ENCODE data around the gene TMEM139.
"Not testable (repeated sequence)": the region's sequence is repeated elsewhere in the genome, so short reads cannot be mapped to it uniquely, and the experiment has no call there.

TMEM139 gene

GRCh38 chr7:143261901-143262300, 22.9 kb upstream of the TMEM139 start:
- no peak for DNase-seq

GRCh38 chr7:143263266-143264195, 21.2 kb upstream of the TMEM139 start, which contains the start of gene GSTK1:
GSTK1 (plus strand) TSS chr7:143263441; CDS start chr7:143263514, 73 bp downstream.
- peak; percentile 56 to 69 (median 62) for DNase-seq

- DNase-seq, result not testable (repeated sequence)
Measured at GRCh38 chr7:143264196-143264568, 20.6 kb upstream of the TMEM139 start.

- no peak for DNase-seq
Measured at GRCh38 chr7:143265017-143265693, 19.6 kb upstream of the TMEM139 start.

GRCh38 chr7:143269251-143269650, 15.5 kb upstream of the TMEM139 start:
- no peak for DNase-seq

GRCh38 chr7:143271240-143271639, 13.5 kb upstream of the TMEM139 start:
- no peak for DNase-seq

- no peak for DNase-seq
Measured at GRCh38 chr7:143272871-143273270, 11.9 kb upstream of the TMEM139 start.

- no peak for DNase-seq
Measured at GRCh38 chr7:143279186-143280098, 5.3 kb upstream of the TMEM139 start.

- DNase-seq, result no peak
Measured at GRCh38 chr7:143280160-143280559, 4.6 kb upstream of the TMEM139 start.

- no peak for DNase-seq
Measured at GRCh38 chr7:143280566-143280965, 4.2 kb upstream of the TMEM139 start.

GRCh38 chr7:143281529-143281928, 3.2 kb upstream of the TMEM139 start:
- DNase-seq, result no peak

GRCh38 chr7:143282124-143282523, 2.6 kb upstream of the TMEM139 start:
- DNase-seq, result no peak

GRCh38 chr7:143283381-143283780, 1.4 kb upstream of the TMEM139 start:
- DNase-seq, result no peak

- DNase-seq, result no peak
Measured at GRCh38 chr7:143285470-143285778, 666 bp downstream of the TMEM139 start.

- DNase-seq, result no peak
Measured at GRCh38 chr7:143285806-143286521, 1.2 kb downstream of the TMEM139 start.

GRCh38 chr7:143286522-143286890, 1.7 kb downstream of the TMEM139 start:
- DNase-seq, result no peak

- no peak for DNase-seq
Measured at GRCh38 chr7:143287339-143287934, 2.7 kb downstream of the TMEM139 start.

- peak; percentile 97 to 99 (median 98) for DNase-seq
Measured at GRCh38 chr7:143287935-143288826, 3.4 kb downstream of the TMEM139 start, which contains the start of gene CASP2. CASP2 (plus strand) TSS chr7:143288351; CDS start chr7:143288456, 105 bp downstream.

- no peak for DNase-seq
Measured at GRCh38 chr7:143288836-143289235, 4.1 kb downstream of the TMEM139 start.

- no peak for DNase-seq
Measured at GRCh38 chr7:143289421-143289820, 4.7 kb downstream of the TMEM139 start.

GRCh38 chr7:143289888-143290287, 5.1 kb downstream of the TMEM139 start:
- not testable (repeated sequence) for DNase-seq

All from activated CD4-positive, CD25-positive, alpha-beta regulatory T cell (primary cell).